NCI-H128 (cell line): ENCODE data around the gene SMCHD1.
"Not testable (repeated sequence)": the region's sequence is repeated elsewhere in the genome, so short reads cannot be mapped to it uniquely, and the experiment has no call there.

Source experiments
- DNase-seq: peaks from one replicate; lab custom pipeline; 2025; ENCODE audit not compliant: unreplicated experiment; lab: John Stamatoyannopoulos, UW

Gene SMCHD1

DNA sequence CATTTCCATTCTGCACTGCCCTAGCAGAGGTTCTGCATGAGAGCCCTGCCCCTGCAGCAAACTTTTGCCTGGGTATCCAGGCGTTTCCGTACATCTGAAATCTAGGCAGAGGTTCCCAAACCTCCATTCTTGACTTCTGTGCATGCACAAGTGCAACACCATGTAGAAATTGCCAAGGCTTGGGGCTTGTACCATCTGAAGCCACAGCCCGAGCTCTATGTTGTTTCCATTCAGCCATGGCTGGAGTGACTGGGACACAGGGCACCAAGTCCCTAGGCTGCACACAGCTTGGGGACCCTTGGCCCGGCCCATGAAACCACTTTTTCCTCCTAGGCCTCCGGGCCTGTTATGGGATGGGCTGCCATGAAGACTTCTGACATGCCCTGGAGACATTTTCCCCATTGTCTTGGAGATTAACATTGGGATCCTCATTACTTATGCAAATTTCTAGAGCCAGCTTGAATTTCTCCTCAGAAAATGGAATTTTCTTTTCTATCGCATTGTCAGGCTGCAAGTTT lies 154.2 kb downstream of the SMCHD1 start:
- DNase-seq, result not testable (repeated sequence)

GRCh38 chr18:2811416-2811815 lies 155.9 kb downstream of the SMCHD1 start:
- no peak for DNase-seq

- no peak for DNase-seq
Measured at GRCh38 chr18:2814928-2815327, 159.4 kb downstream of the SMCHD1 start.

- DNase-seq, result no peak
Measured at GRCh38 chr18:2818281-2818680, 162.8 kb downstream of the SMCHD1 start.

DNA sequence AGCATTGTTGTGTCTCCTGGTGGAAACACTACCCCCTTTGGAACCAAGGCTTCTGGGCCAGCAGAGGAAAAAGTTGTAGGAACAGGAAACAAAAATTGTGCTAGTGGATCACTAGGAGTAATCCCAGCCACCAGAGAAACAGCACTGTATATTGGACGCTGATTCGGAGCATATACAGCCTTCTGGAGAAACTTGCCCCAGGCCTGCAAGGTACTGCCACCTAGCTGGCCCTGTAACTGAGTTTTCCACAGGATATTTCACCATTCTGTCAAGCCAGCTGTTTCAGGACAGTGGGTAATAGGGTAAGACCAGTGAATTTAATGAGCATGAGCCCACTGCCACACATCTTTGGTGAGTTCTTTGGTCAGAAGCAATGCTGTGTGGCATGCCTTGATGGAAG lies 166.2 kb downstream of the SMCHD1 start:
- DNase-seq, result no peak

DNA sequence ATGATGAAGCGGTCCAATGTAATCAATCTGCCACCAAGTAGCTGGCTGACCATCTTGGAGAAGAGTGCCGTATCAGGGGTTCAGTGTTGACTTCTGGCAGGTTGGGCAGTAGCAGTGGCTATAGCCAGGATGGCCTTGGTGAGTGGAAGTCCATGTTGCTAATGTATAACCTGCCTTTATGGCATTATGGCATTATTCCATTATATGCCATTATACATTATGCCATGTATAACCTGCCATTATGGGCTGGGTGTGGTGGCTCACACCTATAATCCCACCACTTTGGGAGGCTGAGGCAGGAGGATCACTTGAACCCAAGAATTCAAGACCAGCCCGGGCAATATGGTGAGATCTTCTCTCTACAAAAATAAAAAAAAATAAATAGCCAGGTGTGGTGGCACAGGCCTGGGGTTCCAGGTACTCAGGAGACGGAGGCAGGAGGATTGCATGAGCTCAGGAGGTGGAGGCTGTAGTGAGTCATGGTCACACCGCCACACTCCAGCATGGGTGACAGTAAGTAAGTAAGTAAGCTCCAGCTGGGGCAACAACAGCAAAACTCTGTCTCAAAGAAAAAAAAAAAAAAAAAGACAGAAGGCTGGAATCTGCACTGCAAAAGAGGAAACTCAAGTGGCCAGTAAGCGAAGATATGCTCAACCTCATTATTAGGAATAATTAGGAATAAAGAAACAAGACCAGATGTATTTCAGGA lies 166.8 kb downstream of the SMCHD1 start:
- DNase-seq, result no peak

- DNase-seq, result no peak
Measured at GRCh38 chr18:2823202-2823601, 167.7 kb downstream of the SMCHD1 start.

- no peak for DNase-seq
Measured at GRCh38 chr18:2823966-2824365, 168.4 kb downstream of the SMCHD1 start.

GRCh38 chr18:2824865-2825264 lies 169.3 kb downstream of the SMCHD1 start:
- DNase-seq, result no peak

GRCh38 chr18:2825613-2826175 lies 170.2 kb downstream of the SMCHD1 start:
- DNase-seq, result no peak

DNA sequence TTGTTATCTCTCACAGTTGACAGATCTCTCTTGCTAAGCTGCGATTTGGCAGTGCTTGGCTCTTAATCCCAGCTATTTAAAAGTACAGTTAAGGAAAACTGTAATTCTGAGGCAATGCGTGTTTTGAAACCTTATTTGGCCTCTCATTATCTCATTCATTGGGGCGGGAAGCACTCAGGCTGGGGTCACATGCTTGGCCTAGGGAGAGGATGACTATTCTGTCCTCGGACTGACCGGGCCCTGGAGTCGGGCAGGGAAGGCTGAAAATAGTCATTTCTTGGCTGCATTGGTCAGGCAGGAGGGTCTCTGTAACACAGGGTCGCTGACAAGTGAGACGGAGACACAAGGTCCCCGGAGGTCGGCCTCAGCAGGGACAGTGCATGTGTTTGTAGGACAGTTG lies 171.1 kb downstream of the SMCHD1 start:
- DNase-seq, result no peak

DNA sequence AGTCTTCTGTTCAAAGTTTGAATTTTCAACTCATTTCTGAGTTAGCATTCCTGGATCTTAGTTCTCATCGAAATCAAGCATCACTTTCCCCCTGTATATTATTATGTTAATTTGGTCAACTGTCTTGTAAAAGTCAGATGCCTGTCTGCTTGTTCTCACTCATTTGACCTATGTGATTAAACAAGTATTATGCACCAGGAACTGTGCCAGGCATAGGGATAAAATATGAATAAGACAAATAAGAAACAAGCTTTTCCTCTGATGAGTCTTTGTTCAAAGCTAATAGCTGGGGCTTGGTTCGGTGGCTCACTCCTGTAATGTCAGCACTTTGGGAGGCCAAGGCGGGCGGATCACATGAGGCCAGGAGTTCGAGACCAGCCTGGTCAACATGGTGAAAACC lies 171.5 kb downstream of the SMCHD1 start:
- no peak for DNase-seq

- not testable (repeated sequence) for DNase-seq
Measured at GRCh38 chr18:2836118-2836517, 180.6 kb downstream of the SMCHD1 start.

- DNase-seq, result not testable (repeated sequence)
Measured at GRCh38 chr18:2837290-2837689, 181.8 kb downstream of the SMCHD1 start.

- DNase-seq, result no peak
Measured at GRCh38 chr18:2839202-2839601, 183.7 kb downstream of the SMCHD1 start.

- DNase-seq, result no peak
Measured at GRCh38 chr18:2840521-2840920, 185.0 kb downstream of the SMCHD1 start.

- no peak for DNase-seq
Measured at GRCh38 chr18:2843146-2843545, 187.6 kb downstream of the SMCHD1 start.

- no peak for DNase-seq
Measured at GRCh38 chr18:2845172-2845571, 189.6 kb downstream of the SMCHD1 start.

- no peak for DNase-seq
Measured at GRCh38 chr18:2846636-2847316, 191.2 kb downstream of the SMCHD1 start, which contains the start of gene EMILIN2. Gene EMILIN2, plus strand, starts transcription at chr18:2847006. Its CDS starts 183 bp downstream, at chr18:2847189.

DNA sequence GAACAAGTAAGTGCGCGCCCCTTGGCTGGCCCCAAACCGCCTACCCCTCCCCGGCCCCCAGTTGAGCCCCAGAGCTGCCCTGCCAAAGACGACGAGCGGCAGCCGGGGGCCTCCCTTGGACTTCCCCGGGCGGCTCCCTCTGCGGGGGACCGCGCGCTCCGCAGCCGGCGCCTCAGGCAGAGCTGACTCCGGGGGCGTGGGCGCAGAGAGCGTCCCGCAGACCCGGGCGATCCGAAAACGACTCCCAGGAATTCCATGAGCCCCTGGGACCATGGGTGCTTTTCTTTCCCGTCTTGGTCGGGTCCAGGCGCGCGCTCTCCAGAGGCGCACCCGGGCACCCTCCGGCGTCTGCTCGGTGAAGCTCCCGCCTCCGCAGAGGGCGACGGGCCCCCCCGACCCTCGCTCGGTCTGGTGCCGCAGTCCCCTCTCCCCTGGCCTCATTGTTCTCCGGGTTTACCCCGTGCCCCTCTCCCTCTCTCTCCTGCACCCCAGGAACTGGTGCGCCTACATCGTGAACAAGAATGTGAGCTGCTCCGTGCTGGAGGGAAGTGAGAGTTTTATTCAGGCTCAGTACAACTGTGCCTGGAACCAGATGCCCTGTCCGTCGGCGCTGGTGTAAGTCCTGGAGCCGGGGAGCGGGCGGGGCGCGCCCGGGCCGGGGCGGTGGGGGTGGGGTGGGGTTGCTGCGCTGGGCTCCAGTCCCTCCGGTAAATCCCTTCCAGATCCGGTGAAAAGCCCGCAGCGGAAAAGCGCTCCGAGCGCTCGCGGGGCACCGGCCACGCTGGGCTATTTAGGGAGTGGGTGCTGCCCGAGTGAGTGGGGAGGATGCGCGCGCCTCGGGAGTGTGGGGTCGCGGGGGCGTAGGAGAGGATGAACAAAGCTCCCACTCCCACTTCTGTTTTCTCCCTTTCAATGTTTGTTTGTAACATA lies 192.1 kb downstream of the SMCHD1 start:
- no peak for DNase-seq
